Astrocyte (in vitro differentiated cells and primary cell): ENCODE results near the gene ARFIP1. TPM values are rescaled to one million over a fixed set of nuclear protein-coding genes. Genes with fewer than 3 reads are reported as not detected.

ENCODE experiments used
- DNase-seq: peaks from one replicate; pipeline ENCODE4 v3.0.0-alpha.2; 2010; ENCODE audit warnings: low read depth
- FAIRE-seq: peaks from 2 replicates; lab custom pipeline; 2011; peaks lifted over from hg19 to GRCh38; lab: Jason Lieb, UNC
- H2AFZ ChIP-seq: 2 replicates; pipeline ENCODE4 v1.6.0; 2012; ENCODE audit warnings: low read depth, low read length, inconsistent platforms
- H3K27ac ChIP-seq: 2 replicates; pipeline ENCODE4 v1.5.1; 2011; ENCODE audit warnings: low read depth, low read length, inconsistent platforms
- H3K27me3 ChIP-seq: 2 replicates; pipeline ENCODE4 v1.6.0; 2011; ENCODE audit warnings: low read length, inconsistent platforms; ENCODE audit not compliant: insufficient read depth
- H3K36me3 ChIP-seq: 2 replicates; pipeline ENCODE4 v1.5.1; 2011; ENCODE audit warnings: low read length, inconsistent platforms; ENCODE audit not compliant: insufficient read depth
- H3K4me1 ChIP-seq: 2 replicates; pipeline ENCODE4 v1.5.1; 2011; ENCODE audit warnings: low read length, inconsistent platforms; ENCODE audit not compliant: insufficient read depth
- H3K4me2 ChIP-seq: 2 replicates; pipeline ENCODE4 v1.6.0; 2012; ENCODE audit warnings: low read length, inconsistent platforms
- H3K4me3 ChIP-seq: 2 replicates; pipeline ENCODE4 v1.5.1; 2011; ENCODE audit warnings: low read depth, mild to moderate bottlenecking, low read length, inconsistent platforms; ENCODE audit not compliant: insufficient read depth
- H3K79me2 ChIP-seq: 2 replicates; pipeline ENCODE4 v1.6.0; 2012; ENCODE audit warnings: mild to moderate bottlenecking, low read length, inconsistent platforms; ENCODE audit not compliant: insufficient read depth
- H3K9ac ChIP-seq: 2 replicates; pipeline ENCODE4 v1.6.0; 2012; ENCODE audit warnings: mild to moderate bottlenecking, low read length, inconsistent platforms
- H3K9me3 ChIP-seq: 2 replicates; pipeline ENCODE4 v1.5.1; 2012; ENCODE audit warnings: low read depth, mild to moderate bottlenecking, low read length, inconsistent platforms; ENCODE audit not compliant: insufficient read depth
- H4K20me1 ChIP-seq: 2 replicates; pipeline ENCODE4 v1.6.0; 2012; ENCODE audit warnings: low read length, inconsistent platforms; ENCODE audit not compliant: insufficient read depth
- H3K27ac Mint-ChIP-seq: one replicate; pipeline ENCODE4 v1.8.0; 2021; ENCODE audit warnings: mild to moderate bottlenecking, mixed read lengths; ENCODE audit not compliant: unreplicated experiment
- H3K27me3 Mint-ChIP-seq: one replicate; pipeline ENCODE4 v1.8.0; 2021; ENCODE audit warnings: low read depth, mixed read lengths; ENCODE audit not compliant: unreplicated experiment
- H3K36me3 Mint-ChIP-seq: one replicate; pipeline ENCODE4 v1.8.0; 2021; ENCODE audit warnings: low read depth, mixed read lengths; ENCODE audit not compliant: unreplicated experiment
- H3K4me1 Mint-ChIP-seq: one replicate; pipeline ENCODE4 v1.8.0; 2021; ENCODE audit warnings: low read depth, mixed read lengths; ENCODE audit not compliant: unreplicated experiment
- H3K4me3 Mint-ChIP-seq: one replicate; pipeline ENCODE4 v1.8.0; 2021; ENCODE audit warnings: mild to moderate bottlenecking, moderate library complexity, mixed read lengths; ENCODE audit not compliant: unreplicated experiment
- H3K9me3 Mint-ChIP-seq: one replicate; pipeline ENCODE4 v1.8.0; 2021; ENCODE audit warnings: mild to moderate bottlenecking, mixed read lengths; ENCODE audit not compliant: unreplicated experiment
- CTCF ChIP-seq: IDR thresholded peaks from 2 replicates; pipeline ENCODE4 v1.5.1; 2011; ENCODE audit warnings: low read depth, mild to moderate bottlenecking, inconsistent platforms, low read length, moderate library complexity; ENCODE audit not compliant: insufficient read depth
- EZH2 ChIP-seq: IDR thresholded peaks from 2 replicates; pipeline ENCODE4 v1.6.1; 2012; ENCODE audit warnings: mild to moderate bottlenecking, low read length, inconsistent platforms; ENCODE audit not compliant: insufficient read depth
- total RNA-seq: library from RNA; stranded (reverse); gene quantifications from 2 replicates; pipeline ENCODE4 v1.2.1, GENCODE V29; 2021

The ARFIP1 gene
- total RNA-seq, 1 donor from 2014 or later: 30.7 TPM

DNA sequence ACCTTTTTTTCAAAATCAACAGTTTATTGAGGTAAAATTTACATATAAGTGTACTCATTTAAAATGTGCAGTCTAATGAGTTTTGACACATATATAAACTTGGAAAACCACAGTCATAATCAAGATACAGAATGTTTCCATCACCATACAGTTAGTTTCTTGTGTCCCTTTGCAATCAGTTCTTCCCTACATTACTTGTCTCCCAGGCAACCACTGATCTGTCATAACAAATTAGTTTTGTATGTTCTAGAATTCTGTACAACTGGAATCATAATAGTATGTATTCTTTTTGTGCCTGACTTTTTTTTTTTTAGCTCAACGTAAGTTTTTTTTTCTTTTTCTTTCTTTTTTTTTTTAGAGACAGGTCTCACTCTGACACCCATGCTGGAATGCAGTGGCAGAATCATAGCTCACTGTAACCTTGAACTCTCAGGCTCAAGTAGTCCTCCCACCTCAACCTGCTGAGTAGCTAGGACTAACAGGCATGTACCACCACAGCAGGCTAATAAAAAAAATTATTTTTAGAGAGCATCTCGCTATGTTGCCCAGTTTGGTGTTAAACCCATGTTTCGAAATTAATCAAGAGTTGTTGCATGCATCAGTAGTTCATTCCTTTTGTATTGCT, 26.9 kb downstream of the ARFIP1 start:
- H3K9me3 Mint-ChIP-seq: no peaks in the 10 kb centered on the region
- H3K4me1 Mint-ChIP-seq: peaks cover 5% of the 10 kb centered on the region
- peaks cover 65% of the 10 kb centered on the region for H4K20me1 ChIP-seq
- H3K36me3 ChIP-seq: no peaks in the 10 kb centered on the region
- H2AFZ ChIP-seq: no peak overlapping the region
- H3K79me2 ChIP-seq: peaks cover 68% of the 10 kb centered on the region
- no peak overlapping the region for H3K4me3 ChIP-seq
- TF ChIP-seq CTCF (no peak), EZH2 (no peak)
- H3K4me1 ChIP-seq: no peaks in the 10 kb centered on the region
- DNase-seq (no peak), FAIRE-seq (peak; percentile 29)
- H3K4me3 Mint-ChIP-seq: no peak overlapping the region
- no peak overlapping the region for H3K27ac ChIP-seq
- H3K9ac ChIP-seq: no peak overlapping the region
- no peaks in the 10 kb centered on the region for H3K27me3 ChIP-seq
- H3K4me2 ChIP-seq: no peak overlapping the region
- no peak overlapping the region for H3K27ac Mint-ChIP-seq
- no peaks in the 10 kb centered on the region for H3K27me3 Mint-ChIP-seq
- peaks cover 5% of the 10 kb centered on the region for H3K36me3 Mint-ChIP-seq
- H3K9me3 ChIP-seq: no peaks in the 10 kb centered on the region

- Mint-ChIP-seq H3K4me1 (peaks cover 5% of the 10 kb centered on the region), H3K36me3 (peaks cover 5% of the 10 kb centered on the region), H3K4me3 (no peak overlapping the region), H3K27ac (no peak overlapping the region), H3K27me3 (no peaks in the 10 kb centered on the region), H3K9me3 (no peaks in the 10 kb centered on the region)
- peak overlapping the region; percentile 57 for H3K4me2 ChIP-seq
- H3K27ac ChIP-seq: no peak overlapping the region
- TF ChIP-seq EZH2 (no peak), CTCF (no peak)
- H4K20me1 ChIP-seq: peaks cover 68% of the 10 kb centered on the region
- no peaks in the 10 kb centered on the region for H3K36me3 ChIP-seq
- no peaks in the 10 kb centered on the region for H3K9me3 ChIP-seq
- no peaks in the 10 kb centered on the region for H3K27me3 ChIP-seq
- FAIRE-seq (peak; percentile 34), DNase-seq (peak; percentile 80)
- H3K9ac ChIP-seq: no peak overlapping the region
- no peak overlapping the region for H2AFZ ChIP-seq
- H3K4me1 ChIP-seq: no peaks in the 10 kb centered on the region
- H3K4me3 ChIP-seq: peak overlapping the region; percentile 6
- peaks cover 71% of the 10 kb centered on the region for H3K79me2 ChIP-seq
Measured at GRCh38 chr4:152807294-152807829, 27.6 kb downstream of the ARFIP1 start.

DNA sequence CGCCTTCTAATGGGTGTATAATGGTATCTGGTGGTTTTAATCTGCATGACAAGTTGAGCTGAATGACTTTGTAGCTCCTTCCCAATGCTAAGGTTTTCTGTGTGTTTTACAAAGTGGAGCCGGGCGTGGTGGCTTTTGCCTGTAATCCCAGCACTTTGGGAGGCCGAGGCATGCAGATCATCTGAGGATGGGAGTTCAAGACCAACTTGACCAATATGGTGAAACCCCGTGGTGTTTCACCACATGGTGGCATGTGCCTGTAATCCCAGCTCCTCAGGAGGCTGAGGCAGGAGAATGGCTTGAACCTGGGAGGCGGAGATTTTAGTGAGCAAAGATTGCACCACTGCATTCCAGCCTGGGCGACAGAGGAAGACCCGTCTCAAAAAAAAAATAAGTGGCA, 28.9 kb downstream of the ARFIP1 start:
- FAIRE-seq: no peak
- TF ChIP-seq EZH2 (no peak), CTCF (no peak)
- H3K4me1 ChIP-seq: no peaks in the 10 kb centered on the region
- no peaks in the 10 kb centered on the region for H3K9me3 ChIP-seq
- H3K4me3 ChIP-seq: no peak overlapping the region
- peaks cover 64% of the 10 kb centered on the region for H4K20me1 ChIP-seq
- peaks cover 64% of the 10 kb centered on the region for H3K79me2 ChIP-seq
- Mint-ChIP-seq H3K27ac (no peak overlapping the region), H3K27me3 (no peaks in the 10 kb centered on the region), H3K4me3 (no peak overlapping the region), H3K36me3 (peaks cover 5% of the 10 kb centered on the region), H3K4me1 (peaks cover 5% of the 10 kb centered on the region), H3K9me3 (peaks cover 2% of the 10 kb centered on the region)
- DNase-seq: no peak
- H3K36me3 ChIP-seq: no peaks in the 10 kb centered on the region
- H3K27ac ChIP-seq: no peak overlapping the region
- no peak overlapping the region for H3K4me2 ChIP-seq
- H3K9ac ChIP-seq: no peak overlapping the region
- H2AFZ ChIP-seq: no peak overlapping the region
- H3K27me3 ChIP-seq: no peaks in the 10 kb centered on the region
